GM12873 (cell line): ENCODE results near the gene FCSK.

Source experiments
- CTCF ChIP-seq: IDR thresholded peaks from 2 replicates; pipeline ENCODE4 v1.5.1; 2012; ENCODE audit warnings: low read depth, mild to moderate bottlenecking, moderate library complexity, low read length, control low read depth; ENCODE audit not compliant: insufficient read depth; ENCODE audit errors: missing control alignments

The FCSK gene

GRCh38 chr16:70428178-70428998, 26.0 kb upstream of the FCSK start:
- no peak for TF ChIP-seq CTCF

GRCh38 chr16:70429888-70430666, 24.3 kb upstream of the FCSK start:
- TF ChIP-seq CTCF: no peak

GRCh38 chr16:70430667-70431536, 23.5 kb upstream of the FCSK start:
- TF ChIP-seq CTCF: no peak

- no peak for TF ChIP-seq CTCF
These were observed 22.1 kb upstream of the FCSK start for GRCh38 chr16:70432356-70432722.

GRCh38 chr16:70432723-70433457, 21.5 kb upstream of the FCSK start:
- no peak for TF ChIP-seq CTCF

- no peak for TF ChIP-seq CTCF
These were observed 20.8 kb upstream of the FCSK start for GRCh38 chr16:70433458-70434103.
